HCT116 (cell line): ENCODE measurements around the gene SAMD14. TPM values are rescaled to one million over a fixed set of nuclear protein-coding genes. Genes with fewer than 3 reads are reported as not detected.

Source experiments
- ATAC-seq: fragments of 200-7000 bp; cut with Tn5 transposase; 2 replicates; pipeline ENCODE4 v1.9.1; 2020; ENCODE audit warnings: mild to moderate bottlenecking, moderate library complexity
- BruUV-seq: library from RNA; stranded (reverse); fragments of 400-500 nt; replicated peaks from 2 replicates; lab custom pipeline; 2021; lab: Mats Ljungman, UMichigan
- CTCF ChIA-PET: fragments of 300-600 bp; sonication (Branson Sonifier 250); formaldehyde crosslinking; loops from one replicate; lab custom pipeline; 2021; ENCODE audit warnings: antibody characterized with exemption; lab: Charles Lee
- POLR2A ChIA-PET: fragments of 300-600, 350-600 bp; sonication (Branson Sonifier 250); formaldehyde crosslinking; loops from one replicate; lab custom pipeline; 2021; ENCODE audit warnings: antibody characterized with exemption; lab: Charles Lee
- RAD21 ChIA-PET, 2 experiments: fragments of 300-600 bp; sonication (Branson Sonifier 250); formaldehyde crosslinking; loops; one replicate each; lab custom pipeline; 2023; ENCODE audit warnings: low total read pairs in 2 of 2; ENCODE audit not compliant: uncharacterized antibody in 2 of 2, unreplicated experiment in 2 of 2, low non-redundant PET in 1 of 2; lab: Charles Lee
- DNase-seq: peaks from one replicate; pipeline ENCODE4 v3.0.0-alpha.2; 2010; ENCODE audit warnings: low read depth, low spot score
- H2AFZ ChIP-seq: fragments of 200-600 bp; shearing (Covaris generic), sonication (generic); 2 replicates; pipeline ENCODE4 v1.6.1; 2017; ENCODE audit warnings: low read depth, mixed run types, mixed read lengths, antibody characterized with exemption, low read length; ENCODE audit not compliant: poor library complexity, severe bottlenecking
- H3K27ac ChIP-seq: 2 replicates; pipeline ENCODE4 v1.5.1; 2012; ENCODE audit warnings: low read depth, low read length
- H3K27me3 ChIP-seq: fragments of 200-600 bp; sonication (generic); 2 replicates; pipeline ENCODE4 v1.6.1; 2016; ENCODE audit warnings: mixed run types, low read length, mixed read lengths; ENCODE audit not compliant: insufficient read depth
- H3K36me3 ChIP-seq, 2 experiments: fragments of 200-500 bp in 1 of 2; fragments of 200-600 bp in 1 of 2; sonication (Bioruptor generic) in 1 of 2; sonication (generic) in 1 of 2; 2 replicates each; pipeline versions ENCODE4 v1.5.1 to v1.6.1; 2014 to 2016; ENCODE audit warnings: low read length in 2 of 2, inconsistent platforms in 1 of 2, mixed read lengths in 1 of 2, mixed run types in 1 of 2; ENCODE audit not compliant: insufficient read depth in 2 of 2, control insufficient read depth in 1 of 2
- H3K4me1 ChIP-seq, 2 experiments: fragments of 200-600 bp in 1 of 2; sonication (generic) in 1 of 2; 2 replicates each; pipeline versions ENCODE4 v1.5.1 to v1.6.1; 2012 to 2017; ENCODE audit warnings: low read length in 2 of 2, inconsistent platforms in 1 of 2, mild to moderate bottlenecking in 1 of 2, mixed read lengths in 1 of 2, mixed run types in 1 of 2, moderate library complexity in 1 of 2; ENCODE audit not compliant: insufficient read depth in 2 of 2, control insufficient read depth in 1 of 2
- H3K4me2 ChIP-seq: fragments of 200-600 bp; sonication (generic); 2 replicates; pipeline ENCODE4 v1.6.1; 2017; ENCODE audit warnings: mixed run types, low read length, mixed read lengths
- H3K4me3 ChIP-seq, 2 experiments: fragments of 200-600 bp in 1 of 2; sonication (generic) in 1 of 2; replicated peaks in 1 of 2; 2 replicates each; pipeline ENCODE4 v1.5.1; 2011 to 2016; ENCODE audit warnings: low read length in 2 of 2, control low read depth in 1 of 2, low read depth in 1 of 2, mild to moderate bottlenecking in 1 of 2, mixed read lengths in 1 of 2, mixed run types in 1 of 2
- H3K79me2 ChIP-seq: fragments of 200-600 bp; sonication (generic); 2 replicates; pipeline ENCODE4 v1.6.1; 2017; ENCODE audit warnings: mild to moderate bottlenecking, mixed run types, low read length, moderate library complexity, mixed read lengths; ENCODE audit not compliant: insufficient read depth
- H3K9ac ChIP-seq: fragments of 200-600 bp; sonication (generic); 2 replicates; pipeline ENCODE4 v1.6.1; 2016; ENCODE audit warnings: low read length, mixed read lengths
- H3K9me2 ChIP-seq: fragments of 200-600 bp; sonication (generic), shearing (Covaris generic); 2 replicates; pipeline ENCODE4 v1.6.1; 2017; ENCODE audit warnings: mixed run types, mild to moderate bottlenecking, moderate library complexity; ENCODE audit not compliant: insufficient read depth
- H3K9me3 ChIP-seq, 2 experiments: fragments of 200-500 bp in 1 of 2; fragments of 200-600 bp in 1 of 2; sonication (Bioruptor generic) in 1 of 2; sonication (generic) in 1 of 2; 2 replicates each; pipeline ENCODE4 v1.6.1; 2014 to 2017; ENCODE audit warnings: low read length in 2 of 2, mixed read lengths in 2 of 2, inconsistent platforms in 1 of 2, low read depth in 1 of 2, mild to moderate bottlenecking in 1 of 2, mixed run types in 1 of 2, moderate library complexity in 1 of 2; ENCODE audit not compliant: control insufficient read depth in 1 of 2, insufficient read depth in 1 of 2
- H4K20me1 ChIP-seq: fragments of 200-600 bp; sonication (generic), shearing (Covaris generic); 2 replicates; pipeline ENCODE4 v1.6.1; 2017; ENCODE audit warnings: mixed run types, mild to moderate bottlenecking, moderate library complexity; ENCODE audit not compliant: insufficient read depth
- CTCF ChIP-seq, 3 experiments: fragments of 200-600 bp in 1 of 3; sonication (generic) in 1 of 3; IDR thresholded peaks in 2 of 3; conservative IDR thresholded peaks in 1 of 3; 2 replicates each; pipeline ENCODE4 v1.5.1; 2012 to 2017; ENCODE audit warnings: low read depth in 2 of 3, low read length in 2 of 3, antibody characterized with exemption in 1 of 3, borderline replicate concordance in 1 of 3, control low read depth in 1 of 3, mild to moderate bottlenecking in 1 of 3, mixed read lengths in 1 of 3, mixed run types in 1 of 3, moderate library complexity in 1 of 3; ENCODE audit not compliant: insufficient read depth in 1 of 3
- SP1 ChIP-seq: IDR thresholded peaks from 2 replicates; pipeline ENCODE4 v1.6.1; 2012; ENCODE audit warnings: low read depth
- intact Hi-C: fragments of 100-400 bp; cut with micrococcal nuclease; formaldehyde crosslinking; loops from 2 replicates; pipeline ENCODE4 v1.10.0; 2022
- total RNA-seq: library from RNA; stranded (reverse); gene quantifications from one replicate; pipeline ENCODE4 v1.2.1, GENCODE V29; 2021; ENCODE audit not compliant: unreplicated experiment

The SAMD14 gene
- total RNA-seq, 1 experiment from 2014 or later, result 1.5 TPM

DNA sequence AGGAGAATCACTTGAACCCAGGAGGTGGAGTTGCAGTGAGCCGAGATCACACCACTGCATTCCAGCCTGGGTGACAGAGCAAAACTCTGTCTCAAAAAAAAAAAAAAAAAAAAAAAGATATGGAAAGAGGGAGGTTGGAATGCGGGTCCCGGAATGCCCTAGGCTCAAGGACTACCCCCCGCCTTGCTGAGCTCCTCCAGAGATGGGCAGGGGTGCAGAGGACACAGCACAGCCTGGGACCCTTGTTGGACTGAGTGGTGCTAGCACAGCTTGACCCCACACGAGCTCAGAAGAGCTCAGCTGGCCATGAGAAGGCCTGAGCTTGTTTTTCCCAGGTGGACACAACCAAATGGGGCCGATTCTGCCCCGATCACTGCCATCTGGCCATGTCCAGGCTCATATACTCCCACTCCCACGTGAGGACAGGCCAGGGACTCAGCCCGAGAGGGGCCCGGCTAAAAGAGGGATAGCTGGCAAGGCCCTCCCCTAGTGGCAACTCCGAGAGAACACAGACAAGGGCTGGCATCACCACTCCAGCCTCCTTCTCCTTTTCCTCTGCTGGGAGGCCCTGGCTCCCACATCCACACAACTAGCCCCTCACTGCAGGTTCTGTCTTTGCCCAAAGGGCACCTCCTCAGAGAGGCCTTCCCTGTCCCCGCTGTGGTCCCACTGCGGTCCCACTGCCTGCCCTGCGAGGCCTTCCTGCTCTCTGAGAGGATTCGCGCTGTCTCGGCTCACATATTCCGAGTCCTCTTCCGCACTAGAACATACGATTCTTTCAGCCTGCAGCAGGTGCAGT lies 46.8 kb upstream of the SAMD14 start:
- H3K9me2 ChIP-seq, result no peaks in the 10 kb centered on the region
- no peaks in the 10 kb centered on the region for H3K79me2 ChIP-seq
- H2AFZ ChIP-seq, result no peak overlapping the region
- no peak overlapping the region; the same call in 1 of the 2 replicates for H3K27ac ChIP-seq
- ChIA-PET CTCF (interaction anchor here (0.8 to 3.3 kb wide), 11 partner anchors 7 to 221 kb away, joined by 3 to 39 read pairs (median 6); partner anchors contain the start of genes COL1A1, LRRC59, SGCA and TMEM92), POLR2A (interaction anchor here (2.1 to 2.7 kb wide), 2 partner anchors 23 to 25 kb away, joined by 17 to 18 read pairs; no protein-coding TSS in a partner anchor), RAD21 (interaction anchor here in 1 of 2 experiments (0.7 kb wide), 1 partner anchor 23 kb away, joined by 3 read pairs; no protein-coding TSS in a partner anchor)
- DNase-seq (no peak), ATAC-seq (no peak)
- TF ChIP-seq SP1, result no peak
- TF ChIP-seq CTCF (IDR thresholded peaks at IDR 0.05 in 2 of 3, conservative IDR thresholded peaks at IDR 0.05 in 1 of 3; ENCODE audit: borderline replicate concordance in 1 of 3, insufficient read depth in 1 of 3, low read depth in 2 of 3, low read length in 2 of 3), result peak in 2 of 3 experiments; percentile 20 to 34; a peak in 2 of 6 replicates
- H3K9ac ChIP-seq, result no peak overlapping the region
- no peaks in the 10 kb centered on the region for H3K36me3 ChIP-seq
- H4K20me1 ChIP-seq, result no peaks in the 10 kb centered on the region
- H3K4me2 ChIP-seq, result 0 out of 2 replicates have a peak overlapping the region, but pooled peaks have one; percentile 6
- H3K9me3 ChIP-seq, result no peaks in the 10 kb centered on the region
- no peaks in the 10 kb centered on the region for H3K27me3 ChIP-seq
- no TSS peak for BruUV-seq
- H3K4me1 ChIP-seq, result peaks cover 41 to 59% of the 10 kb centered on the region in 2 experiments
- H3K4me3 ChIP-seq, result no peak overlapping the region
- intact Hi-C loops, result no loop called here
